Measurements from ENCODE around the gene AZIN2. TPM values are rescaled to one million over a fixed set of nuclear protein-coding genes. Genes with fewer than 3 reads are reported as not detected.
A peak's percentile ranks its signal among the peaks of the same experiment; 100 is the strongest.

Gene AZIN2
- total RNA-seq, 1 donor from 2014 or later: 5.8 TPM

DNA sequence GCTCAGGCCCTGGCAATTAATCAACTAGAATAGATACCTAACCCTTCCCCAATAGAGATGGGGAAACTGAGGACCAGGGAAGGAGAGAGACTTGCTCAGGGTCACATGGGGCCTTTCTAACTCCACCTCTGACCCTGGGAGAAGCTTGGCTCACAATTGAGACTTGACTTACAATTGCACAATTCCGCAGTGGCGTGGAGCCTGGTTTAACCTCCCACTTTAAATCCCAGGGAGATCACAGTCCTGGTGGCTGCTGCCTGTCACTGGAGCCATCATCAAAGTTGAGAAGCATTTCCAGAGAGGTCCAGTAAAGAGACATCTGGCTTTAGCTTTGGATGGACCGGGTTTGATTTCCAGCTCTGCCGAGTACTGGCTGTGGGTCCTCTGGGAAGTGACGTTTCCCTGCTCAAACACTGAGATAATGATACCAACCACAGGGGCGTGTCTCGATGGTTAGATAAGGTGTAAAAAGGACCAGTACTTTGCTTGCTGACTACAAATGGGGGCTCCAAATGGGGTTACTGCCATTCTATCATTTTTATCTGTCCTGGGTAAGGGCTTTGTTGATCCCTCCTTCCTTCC is 61.6 kb downstream of the AZIN2 start:
- intact Hi-C loops (cut with DNase I): no loop called here
- DNase-seq (ENCODE audit: low spot score): no peak

GRCh38 chr1:33143176-33143575 is 62.2 kb downstream of the AZIN2 start:
- intact Hi-C loops (cut with DNase I): no loop called here
- DNase-seq (ENCODE audit: low spot score): no peak

DNA sequence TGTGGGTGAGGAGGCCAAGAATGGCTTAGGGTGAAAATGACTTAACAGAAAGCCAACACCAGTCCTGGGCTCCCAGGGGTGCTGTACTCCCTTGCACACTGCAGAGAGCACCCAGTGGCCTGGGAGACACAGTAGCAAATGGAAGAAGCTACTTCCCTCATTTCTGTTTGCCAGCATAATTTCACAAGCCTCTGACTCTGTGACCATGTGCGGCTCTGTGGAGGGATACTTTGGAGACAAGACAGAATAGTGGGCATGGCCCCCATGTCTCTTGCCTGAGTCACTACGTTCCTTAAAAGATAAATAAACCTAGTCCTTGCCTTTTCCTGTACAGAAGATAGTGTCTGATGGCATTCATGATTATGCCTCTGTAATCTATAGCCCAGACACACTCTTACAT is 62.7 kb downstream of the AZIN2 start:
- no peak for DNase-seq (ENCODE audit: low spot score)
- intact Hi-C loops (cut with DNase I): no loop called here

DNA sequence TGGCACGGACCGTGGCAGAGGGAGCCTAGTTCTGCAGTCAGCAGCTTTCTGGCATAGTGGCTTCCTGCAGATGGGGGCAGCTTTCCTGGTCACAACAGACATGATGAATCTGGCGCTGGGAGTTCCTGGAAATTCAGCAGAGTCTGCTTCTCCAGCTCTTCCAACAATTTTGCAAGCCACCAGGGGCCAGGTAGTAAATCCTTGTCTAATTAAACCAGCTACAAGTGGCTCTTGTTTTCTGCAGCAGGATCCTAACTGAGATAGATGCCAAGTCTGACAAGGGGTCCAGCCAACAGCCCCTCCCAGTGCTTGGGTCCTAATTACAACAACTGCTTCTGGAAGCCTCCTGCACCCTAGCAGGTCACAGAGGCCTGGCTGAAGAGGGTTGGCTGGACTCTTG is 65.0 kb downstream of the AZIN2 start:
- intact Hi-C loops (cut with DNase I): no loop called here
- DNase-seq (ENCODE audit: low spot score): no peak

DNA sequence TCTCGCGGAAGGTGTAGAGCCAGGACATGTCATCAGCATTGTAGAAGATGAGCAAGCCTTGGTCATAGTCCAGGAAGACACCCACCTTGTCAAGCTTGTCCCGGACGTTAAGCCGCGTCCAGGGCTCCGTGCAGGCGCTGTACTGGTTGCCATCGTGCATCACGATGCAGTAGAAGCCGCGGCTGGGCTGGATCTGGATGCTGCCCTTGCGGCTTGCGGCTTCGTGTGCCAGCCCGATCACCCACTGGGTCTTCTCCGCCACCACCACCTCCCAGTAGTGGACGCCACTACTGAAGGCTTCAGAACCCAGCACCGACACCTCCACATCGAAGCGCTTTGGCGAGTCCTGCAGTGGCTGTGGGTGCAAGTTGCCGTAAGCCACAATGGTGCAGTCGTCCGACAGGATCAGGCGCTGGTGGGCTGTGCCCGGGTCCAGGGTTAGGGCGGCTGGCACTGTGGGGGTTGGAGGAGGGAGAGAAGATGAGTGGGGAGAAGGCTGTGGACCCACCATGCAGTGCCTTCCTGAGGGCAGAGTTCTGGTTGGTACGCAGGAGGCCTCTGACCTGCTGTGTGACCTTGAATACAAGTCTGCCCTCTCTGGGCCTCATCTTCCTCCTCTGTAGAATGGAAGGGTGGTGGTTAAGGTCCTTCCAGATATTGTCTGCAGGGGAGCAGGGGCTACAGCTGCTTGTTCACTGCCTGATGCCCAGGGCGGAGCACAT is 66.5 kb downstream of the AZIN2 start:
- intact Hi-C loops (cut with DNase I): no loop called here
- no peak for DNase-seq (ENCODE audit: low spot score)

DNA sequence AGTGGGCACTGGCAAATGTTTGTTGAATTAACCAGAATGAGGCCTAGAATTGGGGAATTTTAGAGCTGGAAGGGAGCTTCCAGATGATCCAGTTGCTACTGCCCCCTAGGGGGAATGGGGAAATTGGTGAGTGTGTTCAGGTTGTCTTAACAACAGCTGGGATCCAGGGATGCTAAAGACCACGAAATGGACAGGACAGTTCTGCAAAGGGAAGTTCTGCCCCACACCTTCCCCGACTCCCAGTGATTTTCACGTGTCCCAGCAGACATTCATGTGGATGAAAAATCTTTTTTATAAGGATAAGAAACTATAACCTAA is 67.0 kb downstream of the AZIN2 start:
- no peak for DNase-seq (ENCODE audit: low spot score)
- intact Hi-C loops (cut with DNase I): no loop called here

GRCh38 chr1:33148615-33149014 is 67.7 kb downstream of the AZIN2 start:
- DNase-seq (ENCODE audit: low spot score): no peak
- intact Hi-C loops (cut with DNase I): no loop called here

DNA sequence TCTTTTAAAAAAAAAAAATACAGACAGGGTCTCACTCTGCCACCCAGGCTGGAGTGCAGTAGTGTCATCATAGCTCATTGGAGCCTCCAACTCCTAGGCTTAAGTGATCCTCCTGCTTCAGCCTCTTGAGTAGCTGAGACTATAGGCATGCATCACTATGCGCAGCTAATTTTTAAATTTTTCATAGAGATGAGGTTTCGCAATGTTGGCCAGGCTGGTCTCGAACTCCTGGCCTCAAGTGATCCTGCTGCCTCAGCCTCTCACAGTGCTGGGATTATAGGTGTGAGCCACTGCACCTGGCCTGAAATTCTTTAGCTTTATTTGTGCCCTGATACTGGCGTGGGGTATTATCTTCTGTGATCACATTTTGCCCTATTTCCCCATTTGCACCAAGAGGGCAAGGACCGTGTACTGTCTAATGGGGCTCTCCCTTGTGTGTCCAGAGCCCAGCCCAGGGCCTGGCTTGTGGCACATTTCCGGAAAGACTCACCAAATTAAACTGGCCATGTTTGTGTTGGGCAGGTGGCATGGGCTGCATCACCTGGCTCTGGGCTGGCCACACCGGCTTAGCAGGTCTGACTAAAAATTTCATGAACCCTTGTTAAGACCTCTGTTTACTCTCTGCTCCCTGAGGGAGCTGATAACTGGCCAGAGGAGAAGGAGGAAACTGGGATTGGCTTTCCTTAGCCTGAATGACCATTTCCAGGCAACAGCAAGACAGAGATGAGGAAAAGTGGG is 68.7 kb downstream of the AZIN2 start:
- DNase-seq (ENCODE audit: low spot score): no peak
- intact Hi-C loops (cut with DNase I): no loop called here

- intact Hi-C loops (cut with DNase I): no loop called here
- DNase-seq (ENCODE audit: low spot score): no peak
Observed at GRCh38 chr1:33150522-33150921, 69.6 kb downstream of the AZIN2 start.

DNA sequence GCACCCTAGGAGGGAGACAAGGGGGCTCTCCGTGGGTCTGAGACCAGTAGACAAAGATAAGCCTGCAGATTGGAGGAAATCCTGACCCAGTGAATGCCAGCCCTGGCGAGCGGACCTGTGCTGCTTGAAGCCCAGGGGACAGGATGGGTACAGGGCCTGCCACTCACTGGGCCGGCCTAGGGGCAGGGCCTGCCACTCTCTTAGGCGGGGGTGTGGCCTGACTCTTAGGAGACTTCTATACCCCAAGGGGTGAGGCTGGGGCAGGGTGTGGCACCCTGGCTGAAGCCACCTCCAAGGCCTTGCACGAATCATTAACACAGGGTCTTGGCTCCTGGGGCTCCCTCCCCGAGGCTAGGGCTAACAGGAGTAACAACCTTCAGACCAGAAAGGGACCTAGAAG is 70.2 kb downstream of the AZIN2 start:
- DNase-seq (ENCODE audit: low spot score): no peak
- intact Hi-C loops (cut with DNase I): no loop called here

- peak; percentile 89 for DNase-seq (ENCODE audit: low spot score)
- intact Hi-C loops (cut with DNase I): no loop called here
Observed at GRCh38 chr1:33152685-33153432, 71.9 kb downstream of the AZIN2 start.

GRCh38 chr1:33153650-33154049 is 72.7 kb downstream of the AZIN2 start:
- no peak for DNase-seq (ENCODE audit: low spot score)
- intact Hi-C loops (cut with DNase I): no loop called here

DNA sequence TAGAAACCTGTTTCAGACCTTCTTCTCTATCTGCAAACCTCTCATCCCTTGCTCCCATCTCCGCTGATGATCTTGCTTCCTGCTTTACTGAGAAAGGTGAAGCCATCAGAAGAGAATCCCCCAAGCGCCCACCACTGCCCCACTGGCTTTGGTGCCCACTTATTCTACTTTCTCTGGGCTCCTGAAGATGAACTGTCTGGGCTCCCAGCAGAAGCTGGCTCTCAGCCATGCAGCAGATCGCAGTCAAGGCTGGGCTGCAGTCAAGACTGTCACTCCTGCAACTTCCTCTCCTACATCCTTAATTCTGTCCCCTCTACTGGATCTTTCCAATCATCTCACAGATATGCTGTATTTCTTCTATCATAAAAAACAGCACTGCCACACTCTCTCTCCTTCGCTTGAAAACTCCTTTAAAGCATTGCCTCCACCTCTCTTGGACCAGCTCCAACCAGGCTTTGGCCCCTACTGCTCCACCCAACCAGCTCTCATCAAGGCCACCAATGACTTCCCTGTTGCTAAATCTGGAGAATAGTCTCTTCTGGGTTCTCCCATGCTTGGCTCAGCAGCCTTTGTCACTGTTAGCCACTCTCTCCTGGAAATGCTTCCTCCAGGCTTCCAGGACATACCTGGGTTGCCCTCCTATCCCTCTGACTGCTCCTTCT is 75.1 kb downstream of the AZIN2 start:
- DNase-seq (ENCODE audit: low spot score): no peak
- intact Hi-C loops (cut with DNase I): no loop called here

GRCh38 chr1:33157131-33157530 is 76.2 kb downstream of the AZIN2 start:
- intact Hi-C loops (cut with DNase I): no loop called here
- DNase-seq (ENCODE audit: low spot score): no peak

GRCh38 chr1:33158366-33158765 is 77.4 kb downstream of the AZIN2 start:
- intact Hi-C loops (cut with DNase I): no loop called here
- no peak for DNase-seq (ENCODE audit: low spot score)

GRCh38 chr1:33159577-33159976 is 78.6 kb downstream of the AZIN2 start:
- intact Hi-C loops (cut with DNase I): no loop called here
- DNase-seq (ENCODE audit: low spot score): no peak

DNA sequence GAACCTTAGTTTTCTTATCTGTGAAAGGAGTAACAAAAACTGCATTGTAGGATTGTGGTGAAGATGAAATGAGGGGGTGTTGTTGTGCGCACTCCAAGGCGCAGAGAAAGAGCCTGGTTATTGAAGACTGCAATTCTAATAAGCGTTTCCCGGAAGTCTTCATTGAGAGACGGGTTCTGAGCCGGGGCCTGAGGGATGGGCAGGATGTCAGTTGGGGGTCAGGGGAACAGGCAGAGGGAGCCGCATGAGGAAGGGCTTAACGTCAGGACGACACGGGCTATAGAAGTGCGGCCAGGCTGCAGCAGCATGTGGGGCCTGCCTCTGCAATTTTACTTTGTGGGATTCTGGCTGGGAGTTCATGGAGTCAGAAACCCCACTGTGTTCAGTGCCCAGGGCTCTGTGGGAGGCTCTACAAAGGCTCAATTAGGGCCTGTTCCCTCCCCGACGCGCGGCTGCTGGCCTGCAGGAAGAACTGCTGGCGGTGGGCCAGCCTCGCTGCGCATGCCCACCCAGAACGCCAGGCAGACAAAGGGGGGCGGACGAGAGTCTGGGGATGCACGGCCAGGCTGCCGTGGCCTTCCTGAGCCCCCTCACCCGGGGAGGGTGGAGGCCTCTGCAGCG is 80.2 kb downstream of the AZIN2 start:
- intact Hi-C loops (cut with DNase I): no loop called here
- peak; percentile 82 for DNase-seq (ENCODE audit: low spot score)

DNA sequence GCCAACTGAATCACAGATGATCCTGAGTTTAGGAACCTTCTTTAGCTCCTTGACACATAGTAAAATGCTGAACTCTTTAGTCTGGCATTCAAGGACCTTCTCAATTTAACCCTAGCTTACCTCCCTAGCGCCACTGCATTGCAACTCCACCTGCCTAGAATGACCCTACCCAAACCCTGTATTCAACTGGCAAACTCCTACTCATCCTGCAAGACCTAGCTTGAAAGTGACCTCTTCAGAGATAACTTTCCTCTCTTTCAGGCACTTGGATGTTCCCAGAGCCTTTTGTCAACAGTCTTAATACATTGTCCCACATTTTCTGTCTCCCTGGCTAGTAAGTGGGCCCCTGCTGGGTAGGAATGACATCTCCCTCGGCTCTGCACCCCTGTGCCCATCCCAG is 81.2 kb downstream of the AZIN2 start:
- intact Hi-C loops (cut with DNase I): no loop called here
- no peak for DNase-seq (ENCODE audit: low spot score)

- intact Hi-C loops (cut with DNase I): no loop called here
- DNase-seq (ENCODE audit: low spot score): no peak
Observed at GRCh38 chr1:33163621-33164519, 82.9 kb downstream of the AZIN2 start.

Data from cardiac septum (tissue), 1 donor.